CD14-positive monocyte (primary cell): Measurements from ENCODE around the gene UAP1. TPM values are rescaled to one million over a fixed set of nuclear protein-coding genes. Genes with fewer than 3 reads are reported as not detected.

Experiments used
- DNase-seq, 3 donors: peaks; one replicate each; pipeline ENCODE4 v3.0.0-alpha.2; 2011 to 2022
- H2AFZ ChIP-seq: 2 replicates; pipeline ENCODE4 v1.6.0; 2012; ENCODE audit warnings: mild to moderate bottlenecking, low read depth, low read length, inconsistent platforms; ENCODE audit not compliant: insufficient read depth, poor library complexity, severe bottlenecking
- H3K27ac ChIP-seq, 2 donors: 1 replicate in 1 of 2; 2 replicates in 1 of 2; pipeline ENCODE4 v1.5.1; 2012 to 2013; ENCODE audit warnings: low read length in 2 of 2, control low read depth in 1 of 2, inconsistent platforms in 1 of 2, low read depth in 1 of 2, mild to moderate bottlenecking in 1 of 2
- H3K27me3 ChIP-seq, 2 donors: one replicate each; pipeline versions ENCODE4 v1.6.0 to v1.6.1; 2011 to 2013; ENCODE audit warnings: low read length in 2 of 2; ENCODE audit not compliant: control insufficient read depth in 2 of 2, insufficient read depth in 2 of 2
- H3K36me3 ChIP-seq, 2 donors: replicated peaks in 1 of 2; 1 replicate in 1 of 2; 2 replicates in 1 of 2; pipeline versions ENCODE4 v1.5.1 to v1.6.1; 2012 to 2013; ENCODE audit warnings: low read length in 2 of 2, control low read depth in 1 of 2, inconsistent platforms in 1 of 2, mild to moderate bottlenecking in 1 of 2; ENCODE audit not compliant: insufficient read depth in 2 of 2, control insufficient read depth in 1 of 2
- H3K4me1 ChIP-seq, 2 donors: 1 replicate in 1 of 2; 2 replicates in 1 of 2; pipeline versions ENCODE4 v1.5.1 to v1.6.1; 2012 to 2013; ENCODE audit warnings: low read length in 2 of 2, control low read depth in 1 of 2, inconsistent platforms in 1 of 2, mild to moderate bottlenecking in 1 of 2, moderate library complexity in 1 of 2; ENCODE audit not compliant: insufficient read depth in 2 of 2, control insufficient read depth in 1 of 2
- H3K4me2 ChIP-seq: replicated peaks from 2 replicates; pipeline ENCODE3; 2012; ENCODE audit warnings: low read length, moderate library complexity, mild to moderate bottlenecking; ENCODE audit not compliant: poor library complexity, severe bottlenecking; ENCODE audit errors: extremely low read depth
- H3K4me3 ChIP-seq, 3 experiments: fragments of 200-600 bp in 1 of 3; sonication (generic) in 1 of 3; replicated peaks in 1 of 3; 1 replicate in 2 of 3; 2 replicates in 1 of 3; pipeline ENCODE4 v1.5.1; 2011 to 2013; ENCODE audit warnings: low read length in 3 of 3, mild to moderate bottlenecking in 3 of 3, control low read depth in 2 of 3, low read depth in 2 of 3, inconsistent platforms in 1 of 3, moderate library complexity in 1 of 3
- H3K79me2 ChIP-seq: 2 replicates; pipeline ENCODE4 v1.6.0; 2012; ENCODE audit warnings: mild to moderate bottlenecking, control low read depth, inconsistent platforms, low read length, moderate library complexity; ENCODE audit not compliant: insufficient read depth
- H3K9ac ChIP-seq: 2 replicates; pipeline ENCODE4 v1.6.0; 2017; ENCODE audit warnings: low read length, mild to moderate bottlenecking; ENCODE audit not compliant: insufficient read depth, poor library complexity, severe bottlenecking
- H3K9me3 ChIP-seq, 2 donors: replicated peaks in 1 of 2; 1 replicate in 1 of 2; 2 replicates in 1 of 2; pipeline versions ENCODE4 v1.5.1 to v1.6.1; 2012 to 2013; ENCODE audit warnings: low read length in 2 of 2, control low read depth in 1 of 2; ENCODE audit not compliant: control insufficient read depth in 1 of 2, insufficient read depth in 1 of 2
- H4K20me1 ChIP-seq: 2 replicates; pipeline ENCODE4 v1.6.0; 2012; ENCODE audit warnings: mild to moderate bottlenecking, low read length, control low read depth, moderate library complexity; ENCODE audit not compliant: insufficient read depth
- H3K27ac Mint-ChIP-seq, 7 donors: one replicate each; pipeline ENCODE4 v1.8.0; 2020; ENCODE audit warnings: mild to moderate bottlenecking in 7 of 7, mixed read lengths in 7 of 7, moderate library complexity in 6 of 7, inconsistent platforms in 2 of 7
- H3K27me3 Mint-ChIP-seq, 3 donors: one replicate each; pipeline ENCODE4 v1.8.0; 2021 to 2022; ENCODE audit warnings: low read depth in 3 of 3, mild to moderate bottlenecking in 3 of 3, mixed read lengths in 3 of 3, moderate library complexity in 3 of 3, inconsistent platforms in 1 of 3
- H3K36me3 Mint-ChIP-seq, 2 donors: one replicate each; pipeline ENCODE4 v1.8.0; 2020; ENCODE audit warnings: mixed read lengths in 2 of 2, inconsistent platforms in 1 of 2, mild to moderate bottlenecking in 1 of 2
- H3K4me1 Mint-ChIP-seq: one replicate; pipeline ENCODE4 v1.8.0; 2020; ENCODE audit warnings: mild to moderate bottlenecking, mixed read lengths
- H3K4me3 Mint-ChIP-seq, 2 donors: one replicate each; pipeline ENCODE4 v1.8.0; 2020; ENCODE audit warnings: mild to moderate bottlenecking in 2 of 2, mixed read lengths in 2 of 2, moderate library complexity in 1 of 2
- H3K9me3 Mint-ChIP-seq, 7 donors: one replicate each; pipeline ENCODE4 v1.8.0; 2020 to 2022; ENCODE audit warnings: mixed read lengths in 7 of 7, mild to moderate bottlenecking in 6 of 7, moderate library complexity in 6 of 7, inconsistent platforms in 2 of 7
- CTCF ChIP-seq: fragments of 200-600 bp; IDR thresholded peaks from one replicate; pipeline ENCODE4 v1.8.0; 2022; ENCODE audit warnings: antibody characterized with exemption, mild to moderate bottlenecking
- WGBS: methylation state at CpG from one replicate; pipeline ENCODE4 v1.1.5; 2013; ENCODE audit warnings: missing lambda C conversion rate; ENCODE audit not compliant: insufficient coverage; 5-methylcytosine and 5-hydroxymethylcytosine counted together
- intact Hi-C, 2 donors: fragments of 100-400 bp; cut with micrococcal nuclease; formaldehyde crosslinking; loops; one replicate each; pipeline versions ENCODE4 v1.15.0 to v1.15.1; 2023
- polyA plus RNA-seq, 3 donors: library from polyadenylated mRNA; depleted of rRNA in 1 of 3; unstranded in 2 of 3; stranded (reverse) in 1 of 3; fragments of 300-500 nt in 2 of 3; fragments of >200 nt in 1 of 3; fragmentation: Illumina TruSeq in 2 of 3; gene quantifications; 1 replicate in 2 of 3; 2 replicates in 1 of 3; pipeline ENCODE4 v1.2.3, GENCODE V29; 2012 to 2021

Gene UAP1
- polyA plus RNA-seq, 3 donors = 2.8 to 7.2 (median 5.9) TPM

DNA sequence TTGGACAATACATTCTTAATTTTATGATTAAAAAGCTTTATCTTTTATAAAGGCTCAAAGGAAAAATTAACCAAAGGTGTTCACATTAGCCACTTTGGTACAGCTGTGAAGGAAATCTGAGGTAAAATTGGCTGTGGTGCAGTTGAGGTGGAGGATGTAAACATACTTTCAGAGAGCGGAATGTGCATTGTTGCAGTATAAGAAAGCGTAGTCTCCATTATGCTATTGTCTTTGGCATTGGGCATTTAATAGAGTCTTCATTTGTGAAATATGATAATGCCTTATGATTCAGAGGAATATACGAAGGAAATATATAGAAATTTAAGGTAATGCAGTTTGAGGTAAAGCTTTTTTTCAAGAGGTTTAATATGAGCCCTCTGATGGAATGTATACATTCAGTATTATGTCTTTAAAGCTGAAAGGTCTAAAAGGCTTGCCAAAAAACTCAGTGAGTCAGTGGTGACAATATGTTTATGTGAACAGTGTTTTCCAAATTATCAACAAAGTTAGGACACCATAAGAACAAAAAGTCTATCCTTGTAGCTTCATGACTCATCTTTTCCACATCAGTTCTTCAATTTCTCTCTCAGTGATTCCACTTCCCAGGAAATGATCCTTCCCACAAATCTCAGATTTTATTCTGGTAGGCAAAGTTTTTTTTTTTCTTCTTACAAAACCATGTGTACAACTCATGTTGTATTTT lies 43.9 kb downstream of the UAP1 start:
- TF ChIP-seq CTCF = no peak
- no peak overlapping the region for H3K4me3 Mint-ChIP-seq
- Histone ChIP-seq H3K79me2 (no peaks in the 10 kb centered on the region), H3K9me3 (no peaks in the 10 kb centered on the region), H3K27me3 (no peaks in the 10 kb centered on the region), H3K4me1 (no peaks in the 10 kb centered on the region), H3K27ac (no peak overlapping the region), H3K4me3 (no peak overlapping the region), H3K36me3 (no peaks in the 10 kb centered on the region), H2AFZ (no peak overlapping the region), H4K20me1 (no peaks in the 10 kb centered on the region), H3K4me2 (no peak overlapping the region), H3K9ac (no peak overlapping the region)
- peaks cover 0 to 2% (median 0%) of the 10 kb centered on the region in 7 donors for H3K9me3 Mint-ChIP-seq
- intact Hi-C loops = no loop called here
- peaks cover 8 to 11% of the 10 kb centered on the region in 2 donors for H3K36me3 Mint-ChIP-seq
- H3K27me3 Mint-ChIP-seq = peaks cover 0 to 1% (median 0%) of the 10 kb centered on the region in 3 donors
- DNase-seq = no peak
- peak overlapping the region in 1 of 7 donors; percentile 2 for H3K27ac Mint-ChIP-seq
- no peaks in the 10 kb centered on the region for H3K4me1 Mint-ChIP-seq
- 70% methylated on average over 2 of the region's 3 CpGs for WGBS

DNA sequence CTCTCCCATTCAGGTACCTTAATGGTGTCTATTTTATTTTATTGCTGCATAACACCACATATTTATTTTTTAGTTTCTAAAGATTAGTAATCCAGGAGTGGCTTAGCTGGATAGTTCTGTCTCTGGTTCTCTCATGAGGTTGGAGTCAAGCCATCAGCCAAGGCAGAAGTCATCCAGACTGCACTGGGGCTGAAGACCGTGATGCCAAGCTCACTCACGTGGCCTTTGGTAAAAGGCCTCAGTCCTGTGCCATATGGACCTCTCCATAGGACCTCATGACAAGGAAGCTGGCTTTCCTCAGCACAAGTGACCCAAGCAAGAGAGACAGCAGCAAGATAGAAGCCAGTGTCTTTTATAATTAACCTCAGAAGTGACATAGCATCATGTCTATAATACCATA lies 47.8 kb downstream of the UAP1 start:
- TF ChIP-seq CTCF = no peak
- Mint-ChIP-seq H3K27ac (no peak overlapping the region), H3K4me3 (no peak overlapping the region), H3K9me3 (no peaks in the 10 kb centered on the region), H3K27me3 (peaks cover 0 to 2% (median 2%) of the 10 kb centered on the region in 3 donors), H3K36me3 (no peaks in the 10 kb centered on the region), H3K4me1 (no peaks in the 10 kb centered on the region)
- Histone ChIP-seq H3K4me2 (no peak overlapping the region), H2AFZ (no peak overlapping the region), H4K20me1 (no peaks in the 10 kb centered on the region), H3K9ac (no peak overlapping the region), H3K27ac (no peak overlapping the region), H3K27me3 (no peaks in the 10 kb centered on the region), H3K4me3 (no peak overlapping the region), H3K79me2 (no peaks in the 10 kb centered on the region), H3K9me3 (no peaks in the 10 kb centered on the region), H3K4me1 (no peaks in the 10 kb centered on the region), H3K36me3 (no peaks in the 10 kb centered on the region)
- 94% methylated on average over 2 of the region's 2 CpGs for WGBS
- no peak for DNase-seq
- intact Hi-C loops = no loop called here
